Peyer's patch (tissue), 4 donors: ENCODE results near the gene SH2D3A. TPM values are rescaled to one million over a fixed set of nuclear protein-coding genes. Genes with fewer than 3 reads are reported as not detected.
A peak's percentile ranks its signal among the peaks of the same experiment; 100 is the strongest.

Source experiments
- DNase-seq, 3 donors: peaks; one replicate each; pipeline ENCODE4 v3.0.0-alpha.2; 2017 to 2019
- H3K27ac ChIP-seq, 4 donors: fragments of 200-600 bp; sonication (generic); one replicate each; pipeline ENCODE4 v1.5.1; 2016 to 2019
- H3K27me3 ChIP-seq, 2 donors: fragments of 200-600 bp; sonication (generic); one replicate each; pipeline ENCODE4 v1.5.1; 2019
- H3K36me3 ChIP-seq, 3 donors: fragments of 200-600 bp; sonication (generic); one replicate each; pipeline ENCODE4 v1.5.1; 2016 to 2019
- H3K4me1 ChIP-seq, 4 donors: fragments of 200-600 bp; sonication (generic); one replicate each; pipeline ENCODE4 v1.5.1; 2016 to 2019
- H3K4me3 ChIP-seq, 4 donors: fragments of 200-600 bp; sonication (generic); 1 replicate in 3 of 4; 2 replicates in 1 of 4; pipeline ENCODE4 v1.5.1; 2016 to 2019; ENCODE audit warnings: mild to moderate bottlenecking in 1 of 4
- H3K9me3 ChIP-seq, 4 donors: fragments of 200-600 bp; sonication (generic); one replicate each; pipeline ENCODE4 v1.5.1; 2016 to 2019; ENCODE audit warnings: mild to moderate bottlenecking in 1 of 4
- CTCF ChIP-seq, 6 experiments: fragments of 450-650 bp in 4 of 6; fragments of 200-600 bp in 2 of 6; sonication (generic) in 1 of 6; IDR thresholded peaks; one replicate each; pipeline ENCODE4 v1.5.1; 2017 to 2019; ENCODE audit warnings: antibody characterized with exemption in 6 of 6, mild to moderate bottlenecking in 3 of 6, moderate library complexity in 1 of 6
- POLR2A ChIP-seq, 2 donors: fragments of 450-650 bp; IDR thresholded peaks; one replicate each; pipeline ENCODE4 v1.5.1; 2017; ENCODE audit warnings: antibody characterized with exemption in 2 of 2, mild to moderate bottlenecking in 2 of 2, moderate library complexity in 2 of 2
- total RNA-seq, 4 donors: library from RNA; depleted of rRNA; stranded (reverse); fragments of >200 nt; gene quantifications; one replicate each; pipeline ENCODE4 v1.1.0, GENCODE V29; 2016

Gene SH2D3A
- total RNA-seq, 4 donors from 2014 or later, result 43.7 to 127 (median 91.9) TPM

- H3K9me3 ChIP-seq, result no peaks in the 10 kb centered on the region
- peak overlapping the region in 2 of 4 donors; percentile 4 to 15 for H3K4me3 ChIP-seq
- H3K27ac ChIP-seq, result no peak overlapping the region
- H3K27me3 ChIP-seq, result no peaks in the 10 kb centered on the region
- H3K4me1 ChIP-seq, result peaks cover 0 to 8% (median 0%) of the 10 kb centered on the region in 4 donors
- no peaks in the 10 kb centered on the region for H3K36me3 ChIP-seq
- peak in 1 of 3 donors; percentile 29 for DNase-seq
- TF ChIP-seq CTCF (IDR thresholded peaks at IDR 0.05) (no peak), POLR2A (IDR thresholded peaks at IDR 0.05) (no peak)
Observed at GRCh38 chr19:6718741-6719539, 48.3 kb downstream of the SH2D3A start.

DNA sequence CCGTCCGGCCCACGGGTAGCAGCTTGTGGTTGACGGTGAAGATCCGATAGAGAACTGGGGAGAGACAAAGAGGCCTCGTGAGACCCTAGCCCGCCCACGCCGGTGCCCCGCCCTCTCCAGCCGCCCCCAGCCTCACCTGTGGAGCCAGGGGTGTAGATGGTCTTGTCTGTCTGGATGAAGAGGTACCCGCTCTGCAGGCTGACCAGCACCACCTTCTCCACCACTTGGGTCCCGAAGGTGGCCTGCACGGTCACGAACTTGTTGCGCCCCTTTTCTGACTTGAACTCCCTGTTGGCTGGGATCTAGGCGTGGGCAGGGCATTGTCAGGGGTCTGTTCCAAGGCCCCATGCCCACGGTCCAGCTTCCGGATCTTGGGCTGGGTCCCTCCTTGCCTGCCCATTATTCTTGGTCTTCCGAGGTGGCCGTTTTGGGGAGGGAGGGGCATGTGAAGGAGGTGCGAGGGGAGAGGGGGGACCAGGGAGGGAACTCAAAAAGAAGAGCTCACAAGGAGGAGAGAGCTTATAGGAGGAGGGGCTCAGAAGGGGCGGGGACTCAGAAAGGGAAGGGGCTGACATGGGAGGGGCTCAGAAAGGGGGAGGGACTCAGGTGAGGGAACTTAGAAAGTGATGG, 49.0 kb downstream of the SH2D3A start:
- Histone ChIP-seq H3K4me1 (peaks cover 0 to 6% (median 0%) of the 10 kb centered on the region in 4 donors), H3K4me3 (no peak overlapping the region)

DNA sequence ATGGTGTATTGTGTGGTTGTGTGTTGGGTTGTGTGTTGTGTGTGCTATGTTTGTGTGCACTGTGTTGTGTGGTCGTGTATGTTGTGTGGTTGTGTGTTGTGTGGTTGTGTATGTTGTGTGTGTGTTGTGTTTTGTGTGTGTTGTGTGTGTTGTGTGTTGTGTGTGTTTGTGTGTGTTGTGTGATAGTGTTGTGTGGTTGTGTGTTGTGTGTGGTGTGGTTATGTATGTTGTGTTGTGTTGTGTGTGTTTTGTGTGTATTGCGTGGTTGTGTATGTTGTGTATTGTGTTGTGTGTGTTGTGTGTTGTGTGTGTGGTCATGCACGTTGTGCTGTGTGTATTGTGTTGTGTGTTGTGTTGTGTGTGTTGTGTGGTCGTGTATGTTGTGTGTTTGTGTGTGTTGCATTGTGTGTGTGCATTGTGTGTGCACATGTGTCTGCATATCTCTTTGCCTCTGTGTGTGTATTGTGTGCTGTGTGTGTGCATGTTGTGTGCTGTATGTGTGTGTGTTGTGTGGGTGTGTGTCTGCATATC, 49.7 kb downstream of the SH2D3A start:
- Histone ChIP-seq H3K36me3 (no peaks in the 10 kb centered on the region), H3K9me3 (no peaks in the 10 kb centered on the region), H3K4me3 (no peak overlapping the region), H3K4me1 (no peaks in the 10 kb centered on the region), H3K27ac (no peak overlapping the region), H3K27me3 (no peaks in the 10 kb centered on the region)
- TF ChIP-seq POLR2A (IDR thresholded peaks at IDR 0.05) (no peak), CTCF (IDR thresholded peaks at IDR 0.05) (no peak)
- no peak for DNase-seq

More for the DNA sequence above, 49.0 kb downstream of the SH2D3A start:
- no peak overlapping the region for H3K27ac ChIP-seq
- DNase-seq, result no peak
- TF ChIP-seq POLR2A (IDR thresholded peaks at IDR 0.05) (no peak), CTCF (IDR thresholded peaks at IDR 0.05) (no peak)
- H3K36me3 ChIP-seq, result no peaks in the 10 kb centered on the region
- no peaks in the 10 kb centered on the region for H3K9me3 ChIP-seq
- no peaks in the 10 kb centered on the region for H3K27me3 ChIP-seq

GRCh38 chr19:6717036-6717435, 50.2 kb downstream of the SH2D3A start:
- H3K9me3 ChIP-seq, result no peaks in the 10 kb centered on the region
- TF ChIP-seq CTCF (IDR thresholded peaks at IDR 0.05), result no peak
- no peak for TF ChIP-seq POLR2A (IDR thresholded peaks at IDR 0.05)
- H3K27me3 ChIP-seq, result no peaks in the 10 kb centered on the region
- no peak overlapping the region for H3K4me3 ChIP-seq
- H3K27ac ChIP-seq, result no peak overlapping the region
- DNase-seq, result no peak
- no peaks in the 10 kb centered on the region for H3K36me3 ChIP-seq
- H3K4me1 ChIP-seq, result no peaks in the 10 kb centered on the region

GRCh38 chr19:6716610-6716970, 50.6 kb downstream of the SH2D3A start:
- no peaks in the 10 kb centered on the region for H3K27me3 ChIP-seq
- DNase-seq, result no peak
- no peaks in the 10 kb centered on the region for H3K4me1 ChIP-seq
- H3K27ac ChIP-seq, result no peak overlapping the region
- no peak overlapping the region for H3K4me3 ChIP-seq
- no peaks in the 10 kb centered on the region for H3K9me3 ChIP-seq
- H3K36me3 ChIP-seq, result no peaks in the 10 kb centered on the region
- TF ChIP-seq CTCF (IDR thresholded peaks at IDR 0.05), result no peak
